Dermis blood vessel endothelial cell (primary cell): ENCODE data around the gene FOXB1. TPM values are rescaled to one million over a fixed set of nuclear protein-coding genes. Genes with fewer than 3 reads are reported as not detected.

Experiments
- DNase-seq: peaks from one replicate; pipeline ENCODE4 v3.0.0; 2010
- total RNA-seq: library from RNA; depleted of rRNA; stranded (reverse); fragments of >200 nt; gene quantifications from 2 replicates; pipeline ENCODE4 v1.2.3, GENCODE V29; 2014

Gene FOXB1
- total RNA-seq: not detected in 2 replicates

GRCh38 chr15:60004009-60004845 lies at the start of gene FOXB1:
Gene FOXB1, plus strand, starts transcription at chr15:60004311. Its CDS starts 653 bp downstream, at chr15:60004964.
- DNase-seq: no peak

- DNase-seq: no peak
These were observed 45.8 kb upstream of the FOXB1 start for GRCh38 chr15:59958288-59958687.

- no peak for DNase-seq
These were observed 43.8 kb upstream of the FOXB1 start for GRCh38 chr15:59960318-59960717.

GRCh38 chr15:59963322-59963721 lies 40.8 kb upstream of the FOXB1 start:
- no peak for DNase-seq

GRCh38 chr15:59963925-59964324 lies 40.2 kb upstream of the FOXB1 start:
- no peak for DNase-seq

GRCh38 chr15:59965741-59966140 lies 38.4 kb upstream of the FOXB1 start:
- DNase-seq: no peak

GRCh38 chr15:59966262-59966661 lies 37.8 kb upstream of the FOXB1 start:
- no peak for DNase-seq

GRCh38 chr15:59968314-59968713 lies 35.8 kb upstream of the FOXB1 start:
- no peak for DNase-seq

- no peak for DNase-seq
These were observed 31.9 kb upstream of the FOXB1 start for GRCh38 chr15:59972241-59972640.

GRCh38 chr15:59976480-59977271 lies 27.4 kb upstream of the FOXB1 start:
- no peak for DNase-seq

- no peak for DNase-seq
These were observed 12.3 kb upstream of the FOXB1 start for GRCh38 chr15:59991834-59992233.

GRCh38 chr15:59993041-59993750 lies 10.9 kb upstream of the FOXB1 start:
- DNase-seq: no peak

GRCh38 chr15:59993950-59994401 lies 10.1 kb upstream of the FOXB1 start:
- DNase-seq: no peak

GRCh38 chr15:59994526-59994887 lies 9.6 kb upstream of the FOXB1 start:
- DNase-seq: no peak

GRCh38 chr15:59994888-59995557 lies 9.1 kb upstream of the FOXB1 start:
- no peak for DNase-seq

- DNase-seq: no peak
These were observed 8.4 kb upstream of the FOXB1 start for GRCh38 chr15:59995568-59996297.

GRCh38 chr15:59996298-59997041 lies 7.6 kb upstream of the FOXB1 start:
- DNase-seq: no peak

GRCh38 chr15:59997070-59997701 lies 6.9 kb upstream of the FOXB1 start:
- no peak for DNase-seq

GRCh38 chr15:59998305-59998949 lies 5.7 kb upstream of the FOXB1 start:
- no peak for DNase-seq
